Measurements from ENCODE around the gene S100A9. TPM values are rescaled to one million over a fixed set of nuclear protein-coding genes. Genes with fewer than 3 reads are reported as not detected.

The S100A9 gene
- total RNA-seq, 1 donor from 2014 or later, result 88.6 TPM

DNA sequence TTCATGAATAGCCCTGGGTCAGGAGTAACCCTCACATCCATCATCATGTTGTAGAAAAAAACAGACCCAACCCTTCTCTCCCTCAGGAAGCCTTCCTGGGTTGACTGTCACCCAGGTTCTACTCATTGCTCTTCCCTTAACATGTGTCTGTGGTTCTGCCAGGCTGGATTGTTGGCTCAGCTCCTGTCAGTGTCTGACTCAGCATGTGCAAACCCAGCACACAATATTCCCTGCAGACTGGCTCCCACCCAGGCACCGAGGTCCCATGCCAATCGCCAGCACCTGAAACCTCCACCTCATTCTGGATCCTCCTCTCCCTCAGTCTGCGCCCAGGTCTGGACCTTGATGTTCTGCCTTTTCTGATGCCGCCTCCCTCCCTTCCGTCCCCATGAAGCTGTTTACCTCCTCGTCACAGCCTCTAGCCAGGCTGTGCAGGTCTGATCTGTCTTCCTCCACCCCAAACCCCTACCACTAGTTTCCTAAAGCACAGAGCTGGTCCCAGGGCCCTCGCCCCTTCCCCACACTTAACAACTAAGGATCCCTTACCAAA lies 37.6 kb downstream of the S100A9 start:
- no peak overlapping the region for H3K4me3 ChIP-seq (ENCODE audit: low read depth, low read length)
- TF ChIP-seq, protein P1, sequence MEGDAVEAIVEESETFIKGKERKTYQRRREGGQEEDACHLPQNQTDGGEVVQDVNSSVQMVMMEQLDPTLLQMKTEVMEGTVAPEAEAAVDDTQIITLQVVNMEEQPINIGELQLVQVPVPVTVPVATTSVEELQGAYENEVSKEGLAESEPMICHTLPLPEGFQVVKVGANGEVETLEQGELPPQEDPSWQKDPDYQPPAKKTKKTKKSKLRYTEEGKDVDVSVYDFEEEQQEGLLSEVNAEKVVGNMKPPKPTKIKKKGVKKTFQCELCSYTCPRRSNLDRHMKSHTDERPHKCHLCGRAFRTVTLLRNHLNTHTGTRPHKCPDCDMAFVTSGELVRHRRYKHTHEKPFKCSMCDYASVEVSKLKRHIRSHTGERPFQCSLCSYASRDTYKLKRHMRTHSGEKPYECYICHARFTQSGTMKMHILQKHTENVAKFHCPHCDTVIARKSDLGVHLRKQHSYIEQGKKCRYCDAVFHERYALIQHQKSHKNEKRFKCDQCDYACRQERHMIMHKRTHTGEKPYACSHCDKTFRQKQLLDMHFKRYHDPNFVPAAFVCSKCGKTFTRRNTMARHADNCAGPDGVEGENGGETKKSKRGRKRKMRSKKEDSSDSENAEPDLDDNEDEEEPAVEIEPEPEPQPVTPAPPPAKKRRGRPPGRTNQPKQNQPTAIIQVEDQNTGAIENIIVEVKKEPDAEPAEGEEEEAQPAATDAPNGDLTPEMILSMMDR (conservative IDR thresholded peaks at IDR 0.05; ENCODE audit: low read depth, low read length), result no peak
- DNase-seq (ENCODE audit: low read depth), result no peak

- no peak for DNase-seq (ENCODE audit: low read depth)
- TF ChIP-seq, protein P1 (conservative IDR thresholded peaks at IDR 0.05; ENCODE audit: low read depth, low read length), result no peak
- H3K4me3 ChIP-seq (ENCODE audit: low read depth, low read length), result no peak overlapping the region
These were observed 38.1 kb downstream of the S100A9 start for GRCh38 chr1:153395776-153396175.

DNA sequence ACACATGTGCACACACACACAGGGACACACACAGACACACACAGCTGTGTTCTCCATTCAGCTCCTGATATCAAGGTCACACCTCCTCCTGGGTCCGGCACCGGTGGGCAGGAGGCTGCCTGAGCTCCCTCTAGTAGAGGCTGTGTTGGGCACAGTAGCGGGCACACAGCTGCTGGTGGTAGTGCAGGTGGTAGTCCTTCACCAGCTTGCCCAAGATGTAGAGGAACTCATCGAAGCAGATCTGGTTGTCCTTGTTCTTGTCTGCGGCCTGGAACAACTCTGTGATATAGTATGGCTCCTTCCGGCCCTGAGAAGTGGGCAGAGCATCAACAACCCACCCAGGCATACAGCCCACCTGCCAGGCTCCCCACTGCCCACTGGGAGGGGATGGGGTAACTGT lies 38.8 kb downstream of the S100A9 start:
- no peak for DNase-seq (ENCODE audit: low read depth)
- H3K4me3 ChIP-seq (ENCODE audit: low read depth, low read length), result no peak overlapping the region
- TF ChIP-seq, protein P1 (conservative IDR thresholded peaks at IDR 0.05; ENCODE audit: low read depth, low read length), result no peak

- no peak overlapping the region for H3K4me3 ChIP-seq (ENCODE audit: low read depth, low read length)
- TF ChIP-seq, protein P1 (conservative IDR thresholded peaks at IDR 0.05; ENCODE audit: low read depth, low read length), result no peak
- no peak for DNase-seq (ENCODE audit: low read depth)
These were observed 39.6 kb downstream of the S100A9 start for GRCh38 chr1:153397051-153397923.

GRCh38 chr1:153397924-153398651 lies 40.4 kb downstream of the S100A9 start:
- TF ChIP-seq, protein P1 (conservative IDR thresholded peaks at IDR 0.05; ENCODE audit: low read depth, low read length), result no peak
- DNase-seq (ENCODE audit: low read depth), result no peak
- H3K4me3 ChIP-seq (ENCODE audit: low read depth, low read length), result no peak overlapping the region

GRCh38 chr1:153399401-153400055 lies 41.9 kb downstream of the S100A9 start:
- no peak for DNase-seq (ENCODE audit: low read depth)
- no peak overlapping the region for H3K4me3 ChIP-seq (ENCODE audit: low read depth, low read length)
- TF ChIP-seq, protein P1 (conservative IDR thresholded peaks at IDR 0.05; ENCODE audit: low read depth, low read length), result no peak

Measured in epithelial cell of proximal tubule (primary cell).